Stimulated activated CD8-positive, alpha-beta memory T cell treated with anti-CD3 and anti-CD28 coated beads, Interleukin-2, amount 100 ng/mL, for 48 hours (primary cell): ENCODE measurements around the gene NLGN1.
"Not testable (repeated sequence)": the region's sequence is repeated elsewhere in the genome, so short reads cannot be mapped to it uniquely, and the experiment has no call there.

Experiments used
- DNase-seq, 2 donors: peaks; one replicate each; pipeline ENCODE4 v3.0.0-alpha.2; 2020; ENCODE audit warnings: low read depth in 2 of 2

NLGN1 gene

GRCh38 chr3:174218016-174218415 lies 820.5 kb downstream of the NLGN1 start:
- DNase-seq: no peak

- no peak for DNase-seq
These were observed 822.2 kb downstream of the NLGN1 start for GRCh38 chr3:174219738-174220137.

- DNase-seq: no peak
These were observed 823.4 kb downstream of the NLGN1 start for GRCh38 chr3:174220775-174221554.

- no peak for DNase-seq
These were observed 825.5 kb downstream of the NLGN1 start for GRCh38 chr3:174223042-174223441.

- no peak for DNase-seq
These were observed 826.1 kb downstream of the NLGN1 start for GRCh38 chr3:174223626-174224025.

- no peak for DNase-seq
These were observed 832.4 kb downstream of the NLGN1 start for GRCh38 chr3:174229916-174230315.

- DNase-seq: not testable (repeated sequence)
These were observed 834.6 kb downstream of the NLGN1 start for GRCh38 chr3:174232028-174232657.

GRCh38 chr3:174232658-174233429 lies 835.3 kb downstream of the NLGN1 start:
- DNase-seq: no peak

GRCh38 chr3:174233511-174233910 lies 836.0 kb downstream of the NLGN1 start:
- no peak for DNase-seq

- no peak for DNase-seq
These were observed 844.9 kb downstream of the NLGN1 start for GRCh38 chr3:174242311-174243041.

- no peak for DNase-seq
These were observed 845.6 kb downstream of the NLGN1 start for GRCh38 chr3:174243171-174243570.

GRCh38 chr3:174247687-174248152 lies 850.2 kb downstream of the NLGN1 start:
- no peak for DNase-seq

- DNase-seq: no peak
These were observed 854.1 kb downstream of the NLGN1 start for GRCh38 chr3:174251681-174252080.

- DNase-seq: no peak
These were observed 855.8 kb downstream of the NLGN1 start for GRCh38 chr3:174253196-174253823.

GRCh38 chr3:174253940-174254339 lies 856.4 kb downstream of the NLGN1 start:
- no peak for DNase-seq

- DNase-seq: no peak
These were observed 857.9 kb downstream of the NLGN1 start for GRCh38 chr3:174255454-174255853.

- DNase-seq: no peak
These were observed 868.9 kb downstream of the NLGN1 start for GRCh38 chr3:174266476-174266875.

GRCh38 chr3:174268061-174268460 lies 870.5 kb downstream of the NLGN1 start:
- DNase-seq: no peak

GRCh38 chr3:174268586-174268985 lies 871.0 kb downstream of the NLGN1 start:
- DNase-seq: no peak

- no peak for DNase-seq
These were observed 873.3 kb downstream of the NLGN1 start for GRCh38 chr3:174270841-174271240.

GRCh38 chr3:174275336-174275735 lies 877.8 kb downstream of the NLGN1 start:
- no peak for DNase-seq
